ENCODE results near the gene PARD6G. TPM values are rescaled to one million over a fixed set of nuclear protein-coding genes. Genes with fewer than 3 reads are reported as not detected.
"Not testable (repeated sequence)": the region's sequence is repeated elsewhere in the genome, so short reads cannot be mapped to it uniquely, and the experiment has no call there.

The PARD6G gene
- total RNA-seq, result 3.0 and 3.6 TPM in 2 replicates

GRCh38 chr18:80247393-80247841, at the start of gene PARD6G:
PARD6G (minus strand) TSS chr18:80247514; CDS start chr18:80247348, 166 bp downstream.
- peak within 1 kb of the TSS; percentile 61 for H3K4me3 ChIP-seq (ENCODE audit: low read depth, low read length)
- no peak for DNase-seq (ENCODE audit: low read depth)
- TF ChIP-seq, protein P1, sequence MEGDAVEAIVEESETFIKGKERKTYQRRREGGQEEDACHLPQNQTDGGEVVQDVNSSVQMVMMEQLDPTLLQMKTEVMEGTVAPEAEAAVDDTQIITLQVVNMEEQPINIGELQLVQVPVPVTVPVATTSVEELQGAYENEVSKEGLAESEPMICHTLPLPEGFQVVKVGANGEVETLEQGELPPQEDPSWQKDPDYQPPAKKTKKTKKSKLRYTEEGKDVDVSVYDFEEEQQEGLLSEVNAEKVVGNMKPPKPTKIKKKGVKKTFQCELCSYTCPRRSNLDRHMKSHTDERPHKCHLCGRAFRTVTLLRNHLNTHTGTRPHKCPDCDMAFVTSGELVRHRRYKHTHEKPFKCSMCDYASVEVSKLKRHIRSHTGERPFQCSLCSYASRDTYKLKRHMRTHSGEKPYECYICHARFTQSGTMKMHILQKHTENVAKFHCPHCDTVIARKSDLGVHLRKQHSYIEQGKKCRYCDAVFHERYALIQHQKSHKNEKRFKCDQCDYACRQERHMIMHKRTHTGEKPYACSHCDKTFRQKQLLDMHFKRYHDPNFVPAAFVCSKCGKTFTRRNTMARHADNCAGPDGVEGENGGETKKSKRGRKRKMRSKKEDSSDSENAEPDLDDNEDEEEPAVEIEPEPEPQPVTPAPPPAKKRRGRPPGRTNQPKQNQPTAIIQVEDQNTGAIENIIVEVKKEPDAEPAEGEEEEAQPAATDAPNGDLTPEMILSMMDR (conservative IDR thresholded peaks at IDR 0.05; ENCODE audit: low read depth, low read length), result no peak

DNA sequence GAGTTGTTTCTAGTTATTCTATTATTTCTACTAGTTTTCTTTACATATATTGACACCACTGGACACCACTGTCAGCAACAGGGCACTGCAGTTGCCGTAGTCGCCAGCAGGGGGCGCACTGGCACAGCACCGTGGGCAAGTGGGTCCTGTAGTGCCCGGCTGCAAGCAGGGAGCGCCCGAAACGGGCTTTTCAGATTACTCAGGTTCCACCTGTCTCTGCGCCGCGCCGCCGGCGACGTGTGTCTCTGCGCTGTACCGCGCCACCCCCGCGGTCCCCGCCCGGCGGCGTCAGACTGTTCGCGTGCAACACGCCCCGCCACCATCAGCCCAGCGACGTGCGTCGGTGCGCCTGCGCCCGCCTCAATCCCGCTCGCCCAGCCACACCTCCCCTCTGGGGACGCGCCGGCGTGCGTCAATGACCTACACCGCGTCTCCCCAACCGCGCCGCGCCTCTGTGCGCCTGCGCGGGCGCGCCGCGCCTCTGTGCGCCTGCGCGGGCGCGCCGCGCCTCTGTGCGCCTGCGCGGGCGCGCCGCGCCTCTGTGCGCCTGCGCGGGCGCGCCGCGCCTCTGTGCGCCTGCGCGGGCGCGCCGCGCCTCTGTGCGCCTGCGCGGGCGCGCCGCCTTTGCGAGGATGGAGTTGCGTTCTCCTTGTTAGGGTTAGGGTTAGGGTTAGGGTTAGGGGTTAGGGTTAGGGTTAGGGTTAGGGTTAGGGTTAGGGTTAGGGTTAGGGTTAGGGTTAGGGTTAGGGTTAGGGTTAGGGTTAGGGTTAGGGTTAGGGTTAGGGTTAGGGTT, 15.1 kb upstream of the PARD6G start:
- H3K4me3 ChIP-seq (ENCODE audit: low read depth, low read length); DNase-seq (ENCODE audit: low read depth): not testable (repeated sequence)
- TF ChIP-seq, protein P1 (conservative IDR thresholded peaks at IDR 0.05; ENCODE audit: low read depth, low read length), result peak; percentile 73

DNA sequence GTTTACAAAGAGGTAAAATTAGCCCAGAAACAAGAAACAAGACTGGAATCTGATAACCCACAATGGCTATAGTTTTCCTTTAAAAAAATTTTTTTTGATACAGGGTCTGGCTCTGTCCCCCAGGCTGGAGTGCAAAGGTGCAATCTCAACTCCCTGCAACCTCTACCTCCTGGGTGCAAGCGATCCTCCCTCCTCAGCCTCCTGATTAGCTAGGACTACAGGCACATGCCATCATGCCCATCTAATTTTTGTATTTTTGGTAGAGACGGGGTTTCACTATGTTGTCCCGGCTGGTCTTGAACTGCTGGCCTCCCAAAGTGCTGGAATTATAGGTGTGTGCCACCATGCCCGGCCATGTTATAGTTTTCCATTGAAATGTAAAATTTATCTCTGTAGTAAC, 12.3 kb upstream of the PARD6G start:
- TF ChIP-seq, protein P1 (conservative IDR thresholded peaks at IDR 0.05; ENCODE audit: low read depth, low read length), result no peak
- DNase-seq (ENCODE audit: low read depth), result no peak
- no peak overlapping the region for H3K4me3 ChIP-seq (ENCODE audit: low read depth, low read length)

DNA sequence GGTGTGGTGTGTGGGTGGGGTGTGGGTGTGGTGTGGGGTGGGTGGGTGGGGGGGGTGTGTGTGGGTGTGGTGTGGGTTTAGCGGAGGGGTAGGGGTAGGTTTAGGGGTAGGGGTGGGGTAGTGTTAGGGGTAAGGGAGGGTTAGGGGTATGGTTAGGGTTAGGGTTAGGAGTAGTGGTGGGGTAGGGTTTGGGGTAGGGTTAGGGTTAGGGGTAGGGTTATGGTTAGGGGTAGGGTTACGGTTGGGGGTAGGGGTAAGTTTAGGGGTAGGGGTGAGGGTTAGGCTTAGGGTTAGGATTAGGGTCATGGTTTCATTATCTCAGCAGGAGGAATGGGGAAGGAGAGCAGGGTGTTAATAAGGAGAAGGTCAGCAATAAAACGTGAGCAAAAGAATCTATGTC, 11.3 kb upstream of the PARD6G start:
- no peak overlapping the region for H3K4me3 ChIP-seq (ENCODE audit: low read depth, low read length)
- no peak for DNase-seq (ENCODE audit: low read depth)
- TF ChIP-seq, protein P1 (conservative IDR thresholded peaks at IDR 0.05; ENCODE audit: low read depth, low read length), result no peak

- not testable (repeated sequence) for H3K4me3 ChIP-seq (ENCODE audit: low read depth, low read length)
- TF ChIP-seq, protein P1 (conservative IDR thresholded peaks at IDR 0.05; ENCODE audit: low read depth, low read length), result peak; percentile 87
- peak; percentile 16 for DNase-seq (ENCODE audit: low read depth)
Measured at GRCh38 chr18:80257579-80258543, 10.5 kb upstream of the PARD6G start.

DNA sequence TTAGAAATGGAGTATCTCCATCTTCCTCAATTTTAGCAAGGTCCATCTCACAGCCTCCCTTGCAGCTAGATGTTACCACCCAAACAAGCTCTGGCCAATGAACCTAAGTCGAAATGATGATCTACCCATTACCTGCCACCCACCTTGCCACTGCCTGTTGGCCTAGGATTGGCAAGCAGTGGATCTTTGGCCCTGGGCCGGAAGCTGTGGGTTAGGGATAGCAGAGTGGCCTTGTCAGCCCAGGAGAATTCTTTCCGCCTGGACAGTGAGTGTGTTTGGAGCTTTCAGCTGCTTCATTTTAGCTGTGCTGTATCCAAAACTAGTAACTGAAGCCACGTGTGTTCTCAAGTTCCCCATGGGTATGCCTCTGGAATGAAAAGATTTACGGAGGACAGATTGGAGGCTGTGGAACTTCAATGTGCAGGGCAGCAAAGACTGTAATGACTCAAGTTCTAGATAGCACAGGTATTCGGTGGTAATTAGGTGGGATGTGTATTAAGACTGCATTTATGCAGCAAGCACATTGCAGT, 7.7 kb upstream of the PARD6G start:
- no peak overlapping the region for H3K4me3 ChIP-seq (ENCODE audit: low read depth, low read length)
- no peak for DNase-seq (ENCODE audit: low read depth)
- TF ChIP-seq, protein P1 (conservative IDR thresholded peaks at IDR 0.05; ENCODE audit: low read depth, low read length), result no peak

All from epithelial cell of proximal tubule (primary cell).